HG03095 (cell line): Measurements from ENCODE around the gene GID8.

Experiments used
- ATAC-seq: cut with Tn5 transposase; IDR thresholded peaks from one replicate; pipeline ENCODE4 v1.9.1; 2021; ENCODE audit warnings: moderate library complexity; ENCODE audit not compliant: unreplicated experiment

Gene GID8

DNA sequence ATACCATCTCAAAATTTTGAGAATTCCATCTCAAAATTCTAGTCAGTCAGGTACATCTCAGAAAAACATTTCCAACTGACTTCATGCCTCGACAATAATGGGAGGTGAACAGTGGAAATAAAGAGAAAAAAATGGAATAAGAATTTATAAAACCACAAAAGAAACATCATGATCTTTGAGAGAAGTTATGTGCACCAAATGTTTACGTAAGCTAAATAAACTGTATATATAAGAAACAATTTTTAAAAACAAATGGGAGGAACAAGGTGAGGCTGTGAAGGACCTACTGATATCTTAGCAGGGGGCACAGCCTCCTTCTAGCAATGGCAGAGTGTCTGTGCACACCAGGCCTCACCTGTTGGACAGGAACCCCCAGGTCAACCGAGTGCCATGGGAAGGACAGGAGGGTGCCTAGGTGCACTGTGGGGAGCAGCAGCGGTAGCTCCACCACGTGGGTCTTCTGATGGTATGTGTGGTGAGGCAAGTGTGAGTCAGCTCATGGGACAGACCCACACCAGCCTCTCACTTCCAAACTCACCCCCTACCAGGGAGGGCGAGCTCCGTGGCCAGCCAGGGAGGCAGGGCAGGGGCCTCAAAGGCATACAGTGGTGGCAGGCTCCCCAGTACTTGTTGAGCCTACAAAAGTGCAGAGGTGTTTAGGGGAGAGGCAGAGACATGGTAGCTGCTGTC, 34.9 kb upstream of the GID8 start:
- ATAC-seq, result no peak

DNA sequence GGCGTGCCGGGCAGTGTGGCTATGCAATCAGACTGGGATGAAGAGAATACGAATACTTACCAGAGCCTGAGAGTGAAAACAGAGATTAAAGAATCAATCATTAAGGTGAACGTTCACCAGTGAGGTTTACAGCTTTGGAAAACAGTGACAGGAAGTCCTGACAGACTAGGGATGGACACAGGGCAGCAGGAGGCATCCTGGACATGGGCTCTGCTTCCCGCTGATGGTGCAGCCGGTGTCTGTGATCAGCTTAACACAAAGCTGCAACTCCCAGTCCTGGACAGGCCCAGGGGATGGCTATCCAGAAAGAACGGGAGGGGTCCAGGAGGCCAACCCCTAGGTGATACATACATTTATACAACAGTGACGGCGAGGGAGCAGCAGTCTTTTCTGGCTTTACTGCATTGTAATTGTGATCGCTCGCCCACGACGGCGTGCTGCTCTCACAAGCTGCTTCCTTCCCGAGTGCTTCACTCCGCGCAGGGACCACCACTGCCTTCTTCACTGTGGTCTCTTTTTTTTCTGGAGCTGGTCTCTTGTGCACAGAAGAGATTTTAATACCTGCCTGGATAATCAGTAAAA, 32.3 kb upstream of the GID8 start:
- ATAC-seq, result no peak

DNA sequence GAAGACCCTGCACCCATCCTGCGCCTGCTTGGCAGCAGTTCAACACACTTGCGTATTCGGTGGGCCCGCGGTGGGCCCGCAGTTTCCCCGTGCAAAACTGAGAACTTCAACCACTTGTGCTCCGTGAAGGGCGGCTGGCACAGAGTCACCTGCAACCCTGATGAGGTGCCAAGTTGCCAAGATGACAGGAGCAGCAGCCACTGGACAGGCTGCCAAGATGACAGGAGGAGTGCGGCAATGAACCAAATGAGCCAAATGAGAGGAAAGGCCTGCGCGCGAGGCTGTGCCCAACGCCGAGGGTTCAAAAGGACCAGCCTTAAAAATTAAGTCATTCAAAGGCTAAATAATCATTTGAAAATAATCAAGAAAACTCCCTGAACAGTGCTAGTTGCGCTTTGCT, 31.7 kb upstream of the GID8 start:
- no peak for ATAC-seq

DNA sequence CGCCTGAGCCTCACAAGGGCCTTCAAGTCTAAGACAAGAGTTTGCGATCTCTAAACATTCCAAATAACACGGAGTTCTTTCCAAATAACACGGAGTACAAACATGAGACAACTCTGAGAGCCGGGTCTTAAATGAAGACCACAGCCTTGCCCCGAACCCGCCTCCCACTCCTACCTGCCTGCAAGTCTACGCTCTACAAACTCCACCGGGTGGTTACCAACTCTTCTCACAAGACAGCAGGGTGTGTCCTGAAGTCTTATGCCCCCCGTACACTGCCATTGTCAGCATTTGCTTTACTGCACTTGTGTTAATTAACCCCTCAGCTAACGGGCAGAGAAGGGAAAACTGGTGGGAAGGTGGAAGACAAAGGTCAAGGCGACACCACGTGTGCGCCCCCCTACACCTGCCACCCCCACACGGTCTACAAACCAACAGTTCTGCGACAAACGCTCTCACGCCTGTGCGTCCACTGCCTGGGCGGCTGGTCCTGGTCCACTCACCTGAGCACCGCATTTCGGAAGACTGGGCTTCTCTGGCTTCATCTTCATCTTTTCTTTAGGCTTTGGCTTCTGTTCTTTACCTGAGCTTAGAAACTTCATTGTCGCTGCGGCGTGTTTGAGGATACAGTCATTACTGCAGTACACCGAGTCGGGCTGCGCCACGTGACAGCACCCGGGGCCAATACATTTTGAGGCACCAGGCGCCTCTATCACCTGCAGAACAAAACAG, 31.1 kb upstream of the GID8 start:
- no peak for ATAC-seq

DNA sequence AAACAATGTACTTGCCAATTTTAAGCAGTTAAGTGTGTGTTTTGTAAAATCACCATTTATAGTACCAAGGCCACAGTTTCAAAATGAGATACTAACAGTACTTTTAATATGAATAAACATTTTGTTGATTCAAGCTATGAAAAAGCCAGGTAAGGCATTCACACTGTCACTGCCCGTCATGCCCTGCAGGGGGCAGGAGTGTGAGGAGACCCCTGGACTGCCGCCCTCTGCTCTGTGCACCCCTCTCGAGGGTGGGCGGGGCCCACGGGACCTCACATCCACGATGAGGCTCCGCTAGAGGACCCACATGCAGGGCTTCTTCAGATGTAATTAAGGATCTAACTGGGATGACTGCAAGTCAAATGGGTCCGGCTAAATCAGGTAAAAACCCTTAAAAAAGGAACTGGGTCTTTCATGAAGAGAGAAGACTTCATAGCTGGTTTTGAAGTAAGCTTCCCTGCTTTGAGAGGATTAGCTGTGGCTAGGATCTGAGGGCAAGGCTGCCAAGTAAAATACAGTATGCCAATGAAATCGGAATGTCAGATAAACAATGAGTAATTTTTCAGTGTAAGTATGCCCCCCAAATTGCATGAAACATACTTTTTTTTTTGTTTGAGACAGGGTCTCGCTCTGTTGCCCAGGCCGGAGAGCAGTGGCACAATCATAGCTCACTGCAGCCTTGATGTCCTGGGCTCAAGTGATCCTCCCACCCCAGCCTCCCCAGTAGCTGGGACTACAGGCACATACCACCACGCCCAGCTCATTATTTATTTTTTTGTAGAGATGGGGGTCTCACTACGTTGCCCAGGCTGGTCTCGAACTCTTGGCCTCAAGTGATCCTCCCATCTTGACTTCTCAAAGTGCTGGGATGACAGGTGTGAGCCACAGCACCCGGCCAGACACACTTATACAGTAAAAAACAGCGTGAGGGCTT, 30.3 kb upstream of the GID8 start:
- ATAC-seq, result no peak

DNA sequence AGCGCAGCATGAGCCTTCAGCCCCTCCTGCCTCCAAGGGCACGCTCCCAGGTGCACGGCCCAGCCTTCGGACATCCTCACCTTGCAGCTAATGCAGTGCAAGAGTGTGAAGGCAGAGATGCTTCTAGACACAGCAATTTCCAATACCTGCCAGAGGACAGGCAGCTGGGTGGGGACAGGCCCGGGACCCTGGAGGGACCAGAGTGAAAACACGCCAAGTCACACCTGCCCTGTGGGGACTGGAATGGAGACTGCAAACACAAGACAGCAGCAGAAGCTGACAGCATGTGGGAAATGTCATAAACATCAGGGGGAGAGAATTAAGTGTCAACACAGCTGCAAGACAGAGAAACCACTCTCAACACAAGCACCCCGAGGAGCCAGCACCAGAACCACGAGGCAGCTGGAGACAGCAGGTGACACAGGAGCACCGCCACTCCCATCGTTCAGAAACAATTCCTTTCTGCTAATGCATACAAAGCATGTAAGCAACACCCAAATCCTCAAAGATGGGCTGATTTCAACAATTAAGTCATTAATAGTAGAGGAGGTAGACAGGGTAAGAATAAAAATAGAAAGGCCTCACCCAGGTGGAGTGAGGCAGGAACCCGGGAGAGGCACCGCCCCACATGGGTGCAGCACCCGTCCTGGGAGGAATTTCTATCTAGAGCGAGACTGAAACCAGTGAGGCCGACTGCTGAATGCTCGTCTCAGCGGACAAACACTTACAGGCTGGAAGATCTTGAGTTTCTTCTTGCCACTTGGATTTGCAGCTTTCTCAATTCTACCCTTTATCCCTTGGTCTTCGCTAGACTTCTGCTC, 28.8 kb upstream of the GID8 start:
- ATAC-seq, result no peak

DNA sequence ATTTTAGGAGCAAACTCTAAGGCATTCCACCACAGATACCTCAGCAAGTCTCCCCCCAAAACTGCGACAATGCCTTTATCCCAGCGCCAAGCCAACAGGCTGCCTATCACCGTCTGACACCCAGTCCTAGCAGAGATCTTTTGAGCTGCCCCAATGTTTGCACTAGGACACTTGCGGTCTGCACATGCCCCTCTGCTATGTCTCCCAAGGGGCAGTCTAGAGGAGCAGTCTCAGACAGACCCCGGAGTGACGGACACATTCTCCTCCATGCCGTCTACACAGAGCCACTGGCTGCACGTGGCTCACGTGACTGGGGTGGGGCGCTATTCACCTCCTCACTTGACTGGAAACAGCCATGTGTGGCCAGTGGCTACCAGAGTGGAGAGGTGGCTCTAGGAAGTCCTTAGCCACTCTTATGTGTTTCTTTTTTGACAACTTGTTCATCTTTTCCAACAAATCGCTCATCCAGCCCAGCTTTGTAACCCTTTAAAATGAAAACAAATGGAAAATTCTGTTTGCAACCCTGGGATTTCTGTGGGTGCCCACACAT, 27.7 kb upstream of the GID8 start:
- ATAC-seq, result no peak

DNA sequence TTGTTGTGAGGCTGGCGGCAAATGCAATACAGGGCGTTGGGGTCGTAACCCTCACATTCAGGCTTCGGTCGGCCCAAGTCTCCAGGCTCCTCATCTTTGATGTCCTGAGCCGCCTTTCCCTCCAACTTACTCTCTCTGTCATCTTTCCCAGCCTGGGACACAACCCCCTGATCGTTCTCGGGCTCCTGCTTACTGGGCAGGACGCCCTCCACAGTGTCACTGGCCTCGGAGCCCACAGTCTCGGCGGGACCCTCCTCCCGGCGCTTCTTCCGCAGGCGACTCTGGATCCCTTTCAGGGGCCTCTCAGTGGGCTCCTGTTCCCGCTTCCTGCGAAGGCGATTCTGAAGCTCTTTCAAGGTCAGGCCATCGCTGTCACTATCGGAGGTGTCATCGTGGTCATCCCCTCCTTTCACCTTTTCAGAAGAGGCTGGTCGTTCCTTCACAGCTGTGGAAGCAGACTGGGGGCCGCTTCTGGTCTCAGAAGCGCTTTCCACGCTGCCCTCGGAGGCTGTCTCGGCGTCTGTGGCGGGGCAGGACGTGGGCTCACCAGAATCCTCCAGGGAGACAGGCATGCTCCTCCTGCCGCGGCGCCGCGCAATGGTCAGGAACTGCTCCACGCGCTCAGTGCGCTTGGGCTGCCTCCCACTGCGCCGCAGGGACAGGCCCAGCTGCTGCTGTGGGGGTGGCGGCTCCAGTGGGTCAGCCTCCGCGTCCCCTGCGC, 27.0 kb upstream of the GID8 start:
- ATAC-seq, result no peak

DNA sequence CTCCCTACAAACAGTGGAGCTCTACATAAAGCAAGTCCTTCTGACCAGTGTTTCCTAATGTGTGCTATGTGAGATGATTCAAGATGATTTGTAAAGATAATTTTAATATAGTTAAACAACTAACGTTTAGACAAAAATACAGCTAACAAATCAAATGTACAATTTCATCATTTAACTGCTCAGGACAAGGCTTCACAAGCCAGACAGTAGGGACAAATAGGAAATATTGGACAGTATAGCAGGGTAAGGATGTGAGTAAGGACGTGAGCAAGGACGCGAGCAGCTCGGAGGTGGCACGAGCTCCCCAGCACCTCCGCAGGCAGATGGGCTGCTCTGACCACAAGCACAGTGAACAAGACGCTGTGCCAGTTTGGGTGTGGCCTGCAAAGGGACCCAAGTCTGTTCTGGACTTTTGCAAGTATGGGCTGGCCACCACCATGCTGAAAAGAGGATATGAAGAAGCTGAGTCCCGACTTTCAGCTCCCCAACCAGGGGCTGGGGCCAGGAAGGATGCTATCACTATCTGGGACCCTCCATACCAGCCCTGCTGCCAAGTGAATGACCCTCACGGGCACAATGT, 26.2 kb upstream of the GID8 start:
- no peak for ATAC-seq

DNA sequence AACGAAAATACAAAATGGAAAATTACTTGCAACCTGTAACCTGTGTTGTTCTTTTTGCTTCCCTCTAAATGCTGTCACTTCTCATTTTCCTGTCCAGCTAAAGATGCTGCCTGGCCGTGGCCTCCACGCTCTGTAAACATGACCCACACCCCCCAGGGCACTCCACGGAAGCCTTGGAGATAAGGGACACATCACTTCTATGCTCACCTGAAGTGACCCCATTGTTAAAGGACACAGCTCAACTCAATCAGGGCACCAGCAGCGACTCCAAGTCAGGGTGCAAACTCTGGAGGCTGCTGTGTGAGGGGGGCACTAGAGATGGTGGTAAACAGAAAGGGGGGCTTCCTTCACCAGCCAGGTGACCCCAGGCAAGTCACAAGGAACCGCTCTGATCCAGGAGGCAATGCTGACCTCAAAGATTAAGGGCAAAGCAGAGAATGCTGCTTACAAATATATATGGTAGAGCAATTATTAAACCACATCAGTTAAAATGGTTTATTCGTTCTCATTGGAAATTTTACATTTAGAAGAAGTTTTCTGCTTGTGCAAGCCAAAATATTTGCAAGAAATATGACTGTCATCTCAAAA, 24.8 kb upstream of the GID8 start:
- no peak for ATAC-seq

DNA sequence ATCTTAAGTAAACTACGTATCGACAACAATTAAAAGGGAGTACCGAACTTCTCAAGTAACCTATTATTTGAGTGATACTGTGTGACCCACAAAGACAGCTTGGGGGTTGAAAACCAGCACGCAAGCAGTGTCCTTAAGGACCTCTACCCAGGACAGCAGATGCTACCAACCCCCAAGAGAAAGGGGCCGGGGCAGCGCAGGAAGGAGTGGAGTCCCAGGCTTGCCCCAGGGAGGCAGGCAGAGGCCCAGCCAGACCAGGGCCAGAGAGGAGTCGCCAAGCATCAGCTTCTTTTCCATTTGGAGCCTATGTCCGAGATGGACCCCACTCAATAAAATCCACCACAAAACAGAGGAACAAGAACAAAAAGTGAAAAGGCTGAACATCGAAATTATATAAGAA, 23.5 kb upstream of the GID8 start:
- no peak for ATAC-seq

DNA sequence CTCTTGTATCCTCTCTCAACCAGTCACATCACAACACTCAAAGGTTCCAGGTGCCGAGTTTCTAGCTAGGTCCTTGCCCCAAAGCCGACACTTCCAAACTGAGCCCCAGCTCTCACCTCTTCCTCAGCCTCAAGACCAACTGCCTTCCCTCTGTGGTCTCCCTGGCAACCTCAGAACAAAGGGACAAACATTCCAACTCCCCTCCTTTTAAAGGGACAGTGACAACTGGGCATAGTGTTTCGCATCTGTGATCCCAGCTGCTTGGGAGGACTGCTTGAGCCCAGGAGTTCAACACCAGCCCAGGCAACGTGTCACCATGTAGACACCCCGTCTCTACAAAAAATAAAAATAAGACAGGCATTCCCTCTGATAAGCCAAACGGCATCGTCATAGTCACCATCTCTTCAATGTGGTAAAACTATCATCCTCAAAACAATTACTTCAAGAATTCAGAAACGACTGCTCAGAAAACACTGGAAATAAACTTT, 22.9 kb upstream of the GID8 start:
- ATAC-seq, result no peak

DNA sequence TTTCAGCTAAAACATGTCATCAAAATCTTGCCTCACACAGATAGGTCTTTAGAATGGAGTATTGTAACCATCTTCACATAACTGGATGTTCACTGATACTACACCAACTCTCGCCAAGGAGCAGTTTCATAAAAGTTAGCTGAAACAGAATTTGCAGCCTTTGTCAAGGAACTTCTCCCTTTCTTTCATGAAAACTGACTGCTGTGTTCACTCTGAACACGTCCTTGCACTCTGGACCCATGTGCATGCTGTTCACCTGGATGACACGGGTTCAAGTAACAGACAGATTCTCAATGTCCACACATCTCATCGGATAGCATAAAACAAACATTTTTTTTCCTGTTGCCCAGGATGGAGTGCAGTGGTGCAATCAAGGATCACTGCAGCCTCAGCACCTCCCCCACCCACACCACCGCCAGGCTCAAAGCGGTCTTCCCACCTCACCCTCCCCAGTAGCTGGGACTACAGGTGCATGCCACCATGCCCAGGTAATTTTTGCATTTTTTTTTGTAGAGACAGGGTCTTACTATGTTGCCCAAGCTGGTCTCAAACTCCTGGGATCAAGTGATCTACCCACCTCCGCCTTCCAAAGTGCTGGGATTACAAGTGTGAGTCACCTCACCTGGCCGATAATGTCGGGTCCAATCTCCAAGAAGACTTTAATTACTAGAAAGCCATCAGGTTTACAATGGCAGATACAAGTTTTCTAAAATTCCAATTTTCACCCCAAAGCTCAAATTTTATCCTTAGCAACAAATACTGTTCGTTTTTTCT, 21.1 kb upstream of the GID8 start:
- no peak for ATAC-seq

DNA sequence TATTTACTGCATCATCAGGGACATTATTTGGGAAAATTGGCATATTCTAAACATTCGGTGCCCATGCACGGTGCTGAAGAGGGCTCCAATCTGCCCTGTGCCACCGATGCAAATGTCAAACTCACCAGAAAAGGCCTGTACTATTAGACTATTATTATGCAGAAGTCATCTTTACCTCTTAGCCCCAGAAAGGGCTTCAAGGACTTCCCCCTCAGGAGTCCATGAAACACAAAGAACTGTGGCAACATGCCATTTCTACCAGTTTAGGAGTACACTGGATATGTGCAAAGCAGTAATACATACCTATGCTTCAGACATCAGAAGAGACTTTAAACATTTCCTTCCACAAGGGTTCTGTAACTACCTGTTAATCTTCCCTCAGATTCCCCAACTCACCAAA, 20.2 kb upstream of the GID8 start:
- ATAC-seq, result no peak

DNA sequence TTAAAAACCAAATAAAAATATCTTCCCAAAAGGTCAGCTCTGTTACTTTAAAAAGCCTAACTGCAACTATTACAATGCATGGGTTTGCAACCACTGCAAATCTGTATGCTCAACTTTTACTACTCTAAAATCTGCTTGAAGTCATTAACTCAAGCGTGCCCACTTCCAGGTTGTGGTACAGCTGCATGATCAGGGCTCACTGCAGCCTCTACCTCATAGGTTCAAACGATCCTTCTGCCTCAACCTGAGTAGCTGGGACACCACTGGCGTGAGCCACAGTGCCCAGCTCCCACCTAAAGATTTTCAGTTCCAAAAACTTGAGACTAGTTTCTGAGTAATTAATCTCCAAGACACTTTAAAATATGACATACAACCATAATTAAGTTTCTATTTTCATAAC, 19.8 kb upstream of the GID8 start:
- ATAC-seq, result no peak

DNA sequence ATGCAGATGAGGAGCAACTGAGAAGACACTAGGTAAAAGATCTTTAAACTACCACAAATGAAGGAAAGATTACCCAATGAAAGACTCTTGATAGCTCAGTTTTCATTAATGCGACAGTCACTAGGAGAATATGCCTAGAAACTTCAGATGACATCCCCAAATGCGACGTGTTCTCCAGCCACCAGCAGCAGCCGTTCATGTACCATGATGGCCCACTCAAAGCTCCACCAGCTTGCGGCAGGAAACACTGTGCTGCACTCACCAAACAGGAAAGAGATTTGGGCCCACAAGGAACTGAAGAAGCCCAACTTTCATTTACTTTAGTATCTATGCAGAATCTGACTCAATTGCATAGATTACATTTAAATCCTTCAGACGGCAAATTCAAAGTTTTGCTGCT, 19.1 kb upstream of the GID8 start:
- no peak for ATAC-seq

DNA sequence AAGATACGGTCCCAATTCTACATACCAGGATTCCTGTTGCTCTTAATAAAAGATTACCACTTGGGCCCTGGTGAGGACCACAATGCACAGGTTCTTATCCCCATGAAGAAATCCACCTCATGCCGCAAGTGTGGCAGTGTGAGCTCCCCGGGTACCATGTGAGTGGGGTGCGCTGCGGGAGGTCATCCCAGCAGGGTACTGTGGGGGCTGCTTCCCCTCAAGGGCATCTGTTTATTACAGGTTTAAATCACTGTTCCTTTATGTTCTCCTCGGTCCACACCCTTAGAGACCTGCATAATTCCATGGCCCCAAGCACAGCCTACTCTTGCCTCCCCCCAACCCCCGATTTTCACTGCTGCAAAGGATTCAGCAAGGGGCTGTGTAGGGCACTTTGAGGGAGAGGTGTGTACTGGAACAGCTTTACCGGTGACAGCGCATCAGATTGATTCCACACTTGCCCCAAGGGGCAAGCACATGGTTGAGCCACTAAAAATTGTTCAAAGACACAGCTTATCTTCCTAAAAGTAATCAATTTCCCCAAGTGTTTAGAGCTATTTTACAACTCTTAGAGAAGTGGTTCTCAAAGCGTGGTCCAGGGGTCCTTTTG, 17.8 kb upstream of the GID8 start:
- no peak for ATAC-seq
